SK-N-SH treated with all-trans-retinoic acid at 6 μM for 48 hours (cell line): ENCODE results near the gene IFIT2.
"Not testable (repeated sequence)": the region's sequence is repeated elsewhere in the genome, so short reads cannot be mapped to it uniquely, and the experiment has no call there.

ENCODE experiments used
- ATAC-seq: fragments of 200-7000 bp; cut with Tn5 transposase; 3 replicates; pipeline ENCODE4 v1.9.1; 2020; ENCODE audit warnings: mild to moderate bottlenecking, moderate library complexity
- ESRRG ChIP-seq: fragments of 250-450 bp; sonication (Bioruptor Pico); IDR thresholded peaks from 2 replicates; pipeline ENCODE4 v1.6.1; 2021; ENCODE audit warnings: mild to moderate bottlenecking
- GLIS3 ChIP-seq: fragments of 250-450 bp; sonication (Bioruptor Pico); IDR thresholded peaks from 2 replicates; pipeline ENCODE4 v1.5.0; 2020; ENCODE audit warnings: mild to moderate bottlenecking, moderate library complexity
- ISL1 ChIP-seq: fragments of 250-450 bp; sonication (Bioruptor Pico); IDR thresholded peaks from 2 replicates; pipeline ENCODE4 v2.1.2; 2022; ENCODE audit warnings: mild to moderate bottlenecking, moderate library complexity
- PPARA ChIP-seq: fragments of 250-450 bp; sonication (Bioruptor Pico); IDR thresholded peaks from 2 replicates; pipeline ENCODE4 v1.5.0; 2020; ENCODE audit warnings: mild to moderate bottlenecking, borderline replicate concordance
- RARB ChIP-seq: fragments of 250-450 bp; sonication (Bioruptor Pico); IDR thresholded peaks from 2 replicates; pipeline ENCODE4 v1.8.0; 2021; ENCODE audit warnings: mild to moderate bottlenecking, moderate library complexity
- TCF4 ChIP-seq: fragments of 250-450 bp; sonication (Bioruptor Pico); IDR thresholded peaks from 2 replicates; pipeline ENCODE4 v1.8.0; 2021; ENCODE audit warnings: mild to moderate bottlenecking, moderate library complexity, borderline replicate concordance
- TOX ChIP-seq: fragments of 250-450 bp; sonication (Bioruptor Pico); IDR thresholded peaks from 2 replicates; pipeline ENCODE4 v1.8.0; 2021; ENCODE audit warnings: mild to moderate bottlenecking, moderate library complexity, borderline replicate concordance
- ZC3H10 ChIP-seq: fragments of 250-450 bp; sonication (Bioruptor Pico); IDR thresholded peaks from 2 replicates; pipeline ENCODE4 v1.5.1; 2021; ENCODE audit warnings: mild to moderate bottlenecking, moderate library complexity
- ZNF565 ChIP-seq: fragments of 450-650 bp; formaldehyde crosslinking; conservative IDR thresholded peaks from 2 replicates; pipeline ENCODE4 v1.5.0; 2020; ENCODE audit warnings: low read depth, mild to moderate bottlenecking, moderate library complexity
- ZNF70 ChIP-seq: fragments of 450-650 bp; formaldehyde crosslinking; IDR thresholded peaks from 2 replicates; pipeline ENCODE4 v1.5.0; 2020; ENCODE audit warnings: mild to moderate bottlenecking, moderate library complexity
- ZNF8 ChIP-seq: fragments of 450-650 bp; formaldehyde crosslinking; IDR thresholded peaks from 2 replicates; pipeline ENCODE4 v1.5.0; 2020; ENCODE audit warnings: mild to moderate bottlenecking, moderate library complexity
- TF ChIP-seq, protein P1 (sequence below): fragments of 250-450 bp; sonication (Bioruptor Pico); IDR thresholded peaks from 2 replicates; pipeline ENCODE4 v1.8.0; 2020; ENCODE audit warnings: mild to moderate bottlenecking, moderate library complexity, borderline replicate concordance
- TF ChIP-seq, protein P2 (sequence below): fragments of 250-450 bp; sonication (Bioruptor Pico); IDR thresholded peaks from 2 replicates; pipeline ENCODE4 v1.5.1; 2020; ENCODE audit warnings: low read depth, mild to moderate bottlenecking, moderate library complexity
- TF ChIP-seq, protein P3 (sequence below): fragments of 250-450 bp; sonication (Bioruptor Pico); IDR thresholded peaks from 2 replicates; pipeline ENCODE4 v1.8.0; 2021; ENCODE audit warnings: low read depth, mild to moderate bottlenecking, moderate library complexity, borderline replicate concordance
- TF ChIP-seq, protein P4 (sequence below): fragments of 250-450 bp; sonication (Bioruptor Pico); IDR thresholded peaks from 2 replicates; pipeline ENCODE4 v1.5.1; 2021; ENCODE audit warnings: mild to moderate bottlenecking, moderate library complexity
- TF ChIP-seq, protein P5 (sequence below): fragments of 250-450 bp; sonication (Bioruptor Pico); IDR thresholded peaks from 2 replicates; pipeline ENCODE4 v1.5.0; 2020; ENCODE audit warnings: mild to moderate bottlenecking, moderate library complexity

The IFIT2 gene

DNA sequence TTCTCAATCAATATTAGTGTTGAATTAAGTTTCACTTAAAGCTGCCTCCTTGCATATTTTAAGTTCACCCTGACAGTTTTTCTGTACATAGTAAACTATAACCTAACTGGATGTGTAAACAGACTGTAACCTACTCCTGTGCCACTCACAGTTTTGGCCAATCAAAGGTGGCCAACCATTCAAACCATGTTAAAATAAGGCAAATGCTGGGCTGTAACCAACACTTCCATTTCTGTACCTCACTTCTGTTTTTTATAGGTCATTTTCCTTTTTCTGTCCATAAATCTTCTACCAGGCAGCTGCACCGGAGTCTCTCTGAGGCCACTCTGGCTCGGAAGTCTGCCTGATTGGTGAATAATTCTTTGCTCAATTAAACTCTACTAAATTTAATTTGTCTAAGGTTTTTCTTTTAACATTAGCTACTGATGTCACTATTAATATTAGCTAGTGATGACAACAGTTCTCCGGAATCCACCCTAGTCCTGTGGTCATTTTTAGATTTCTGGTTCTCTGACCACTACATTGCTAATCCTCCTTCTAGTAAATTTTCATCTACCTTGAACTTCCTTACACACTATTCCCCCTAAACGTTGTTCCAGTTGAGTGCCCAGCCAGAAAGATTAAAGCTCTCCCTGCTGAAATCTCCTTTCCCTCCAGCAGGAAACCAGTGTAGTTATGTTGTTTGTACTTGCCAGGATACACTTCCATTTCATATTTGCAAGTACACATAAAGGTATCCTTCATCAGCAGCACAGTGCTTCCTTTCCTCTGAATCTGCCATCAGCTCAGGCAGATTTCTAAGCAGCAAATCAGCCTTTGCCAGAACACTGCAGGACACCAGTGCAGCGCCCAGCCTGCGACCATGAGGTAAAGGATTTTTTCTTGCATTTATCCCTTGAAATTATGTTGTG, 18.6 kb upstream of the IFIT2 start (continued):
- TF ChIP-seq, protein P1, sequence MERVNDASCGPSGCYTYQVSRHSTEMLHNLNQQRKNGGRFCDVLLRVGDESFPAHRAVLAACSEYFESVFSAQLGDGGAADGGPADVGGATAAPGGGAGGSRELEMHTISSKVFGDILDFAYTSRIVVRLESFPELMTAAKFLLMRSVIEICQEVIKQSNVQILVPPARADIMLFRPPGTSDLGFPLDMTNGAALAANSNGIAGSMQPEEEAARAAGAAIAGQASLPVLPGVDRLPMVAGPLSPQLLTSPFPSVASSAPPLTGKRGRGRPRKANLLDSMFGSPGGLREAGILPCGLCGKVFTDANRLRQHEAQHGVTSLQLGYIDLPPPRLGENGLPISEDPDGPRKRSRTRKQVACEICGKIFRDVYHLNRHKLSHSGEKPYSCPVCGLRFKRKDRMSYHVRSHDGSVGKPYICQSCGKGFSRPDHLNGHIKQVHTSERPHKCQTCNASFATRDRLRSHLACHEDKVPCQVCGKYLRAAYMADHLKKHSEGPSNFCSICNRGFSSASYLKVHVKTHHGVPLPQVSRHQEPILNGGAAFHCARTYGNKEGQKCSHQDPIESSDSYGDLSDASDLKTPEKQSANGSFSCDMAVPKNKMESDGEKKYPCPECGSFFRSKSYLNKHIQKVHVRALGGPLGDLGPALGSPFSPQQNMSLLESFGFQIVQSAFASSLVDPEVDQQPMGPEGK (CRISPR knock-in tag): no peak
- TF ChIP-seq TCF4 (CRISPR knock-in tag) (no peak), ZNF8 (CRISPR knock-in tag) (no peak)

DNA sequence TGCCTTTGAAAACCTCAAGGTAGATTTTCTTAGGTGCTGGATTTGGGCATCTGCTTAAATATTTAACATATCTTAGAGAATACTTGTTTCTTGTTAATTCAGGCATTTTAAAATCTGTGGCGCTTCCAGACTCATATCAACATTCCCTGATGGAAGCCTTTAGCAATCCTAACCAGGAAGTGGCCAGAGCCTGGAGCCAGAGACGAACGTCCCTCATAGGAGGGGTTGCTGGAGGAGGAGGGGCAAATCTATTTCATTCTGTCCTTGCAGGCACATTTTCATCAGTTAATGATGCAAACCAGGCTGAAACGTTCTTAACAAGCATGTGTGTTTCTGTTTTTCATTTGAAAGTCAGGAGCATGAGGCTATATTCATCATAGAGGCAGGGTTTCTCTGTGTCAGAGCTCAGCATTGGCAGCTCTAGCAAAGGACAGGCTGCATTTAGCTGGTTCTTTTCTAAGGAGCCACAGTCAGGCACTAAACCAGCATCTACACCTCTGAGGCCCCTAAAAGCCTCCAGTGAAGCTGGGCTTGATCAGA, 17.8 kb upstream of the IFIT2 start:
- peak; percentile 81 for ATAC-seq
- TF ChIP-seq, protein P2, sequence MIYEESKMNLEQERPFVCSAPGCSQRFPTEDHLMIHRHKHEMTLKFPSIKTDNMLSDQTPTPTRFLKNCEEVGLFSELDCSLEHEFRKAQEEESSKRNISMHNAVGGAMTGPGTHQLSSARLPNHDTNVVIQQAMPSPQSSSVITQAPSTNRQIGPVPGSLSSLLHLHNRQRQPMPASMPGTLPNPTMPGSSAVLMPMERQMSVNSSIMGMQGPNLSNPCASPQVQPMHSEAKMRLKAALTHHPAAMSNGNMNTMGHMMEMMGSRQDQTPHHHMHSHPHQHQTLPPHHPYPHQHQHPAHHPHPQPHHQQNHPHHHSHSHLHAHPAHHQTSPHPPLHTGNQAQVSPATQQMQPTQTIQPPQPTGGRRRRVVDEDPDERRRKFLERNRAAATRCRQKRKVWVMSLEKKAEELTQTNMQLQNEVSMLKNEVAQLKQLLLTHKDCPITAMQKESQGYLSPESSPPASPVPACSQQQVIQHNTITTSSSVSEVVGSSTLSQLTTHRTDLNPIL: peak; percentile 12; the same call in 1 of the 2 replicates
- TF ChIP-seq ISL1 (CRISPR knock-in tag): peak; percentile 22; the same call in 1 of the 2 replicates
- TF ChIP-seq ZNF8 (CRISPR knock-in tag): 0 out of 2 replicates have a peak, but pooled peaks have one; percentile 4
- no peak for TF ChIP-seq RARB (CRISPR knock-in tag)
- TF ChIP-seq GLIS3 (CRISPR knock-in tag): no peak
- peak; percentile 76 for TF ChIP-seq TCF4 (CRISPR knock-in tag)

DNA sequence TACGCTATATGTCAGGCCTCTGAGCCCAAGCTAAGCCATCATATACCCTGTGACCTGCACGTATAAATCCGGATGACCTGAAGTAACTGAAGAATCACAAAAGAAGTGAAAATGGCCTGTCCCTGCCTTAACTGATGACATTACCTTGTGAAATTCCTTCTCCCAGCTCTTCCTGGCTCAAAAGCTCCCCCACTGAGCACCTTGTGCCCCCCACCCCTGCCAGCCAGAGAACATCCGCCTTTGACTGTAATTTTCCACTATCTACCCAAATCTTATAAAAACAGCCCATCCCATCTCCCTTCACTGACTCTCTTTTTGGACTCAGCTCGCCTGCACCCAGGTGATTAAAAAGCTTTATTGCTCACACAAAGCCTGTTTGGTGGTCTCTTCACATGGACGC, 17.1 kb upstream of the IFIT2 start:
- not testable (repeated sequence) for ATAC-seq

DNA sequence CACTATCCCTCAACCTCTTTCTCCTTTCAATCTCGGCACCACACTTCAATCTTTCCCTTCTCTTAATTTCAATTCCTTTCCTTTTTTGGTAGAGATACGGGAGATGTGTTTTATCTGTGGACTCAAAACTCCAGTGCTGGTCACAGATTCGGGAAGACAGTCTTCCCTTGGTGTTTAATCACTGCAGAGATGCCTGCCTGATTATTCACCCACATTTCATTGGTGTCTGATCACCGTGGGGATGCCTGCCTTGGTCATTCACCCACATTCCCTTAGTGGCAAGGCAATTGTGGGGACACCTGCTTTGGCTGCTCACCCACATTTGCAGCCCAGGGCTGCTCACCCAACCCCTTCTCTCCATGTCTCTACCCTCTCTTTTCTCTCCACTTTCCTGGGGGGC, 16.5 kb upstream of the IFIT2 start:
- not testable (repeated sequence) for ATAC-seq

DNA sequence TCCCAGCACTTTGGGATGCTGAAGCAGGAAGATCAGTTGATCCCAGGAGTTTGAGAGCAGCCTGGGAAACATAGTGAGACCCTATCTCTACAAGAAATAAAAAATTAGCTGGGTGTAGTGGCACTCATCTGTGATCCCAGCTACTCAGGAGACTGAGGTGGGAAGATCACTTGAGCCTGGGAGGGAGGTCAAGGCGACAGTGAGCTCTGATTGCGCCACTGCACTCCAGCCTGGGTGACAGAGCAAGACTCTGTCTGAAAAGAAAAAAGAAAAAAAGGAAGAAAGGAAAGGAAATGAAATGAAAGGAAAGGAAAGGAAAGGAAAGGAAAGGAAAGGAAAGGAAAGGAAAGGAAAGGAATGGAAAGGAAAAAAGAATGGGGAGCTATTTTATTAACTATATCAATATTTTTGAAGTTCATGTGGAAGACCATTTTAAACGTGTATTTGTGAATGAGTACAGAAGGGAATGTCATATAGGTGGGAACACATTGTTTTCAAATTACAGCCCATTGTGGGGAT, 7.1 kb upstream of the IFIT2 start:
- TF ChIP-seq, protein P3, sequence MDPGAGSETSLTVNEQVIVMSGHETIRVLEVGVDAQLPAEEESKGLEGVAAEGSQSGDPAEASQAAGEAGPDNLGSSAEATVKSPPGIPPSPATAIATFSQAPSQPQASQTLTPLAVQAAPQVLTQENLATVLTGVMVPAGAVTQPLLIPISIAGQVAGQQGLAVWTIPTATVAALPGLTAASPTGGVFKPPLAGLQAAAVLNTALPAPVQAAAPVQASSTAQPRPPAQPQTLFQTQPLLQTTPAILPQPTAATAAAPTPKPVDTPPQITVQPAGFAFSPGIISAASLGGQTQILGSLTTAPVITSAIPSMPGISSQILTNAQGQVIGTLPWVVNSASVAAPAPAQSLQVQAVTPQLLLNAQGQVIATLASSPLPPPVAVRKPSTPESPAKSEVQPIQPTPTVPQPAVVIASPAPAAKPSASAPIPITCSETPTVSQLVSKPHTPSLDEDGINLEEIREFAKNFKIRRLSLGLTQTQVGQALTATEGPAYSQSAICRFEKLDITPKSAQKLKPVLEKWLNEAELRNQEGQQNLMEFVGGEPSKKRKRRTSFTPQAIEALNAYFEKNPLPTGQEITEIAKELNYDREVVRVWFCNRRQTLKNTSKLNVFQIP (CRISPR knock-in tag): no peak
- TF ChIP-seq, protein P4, sequence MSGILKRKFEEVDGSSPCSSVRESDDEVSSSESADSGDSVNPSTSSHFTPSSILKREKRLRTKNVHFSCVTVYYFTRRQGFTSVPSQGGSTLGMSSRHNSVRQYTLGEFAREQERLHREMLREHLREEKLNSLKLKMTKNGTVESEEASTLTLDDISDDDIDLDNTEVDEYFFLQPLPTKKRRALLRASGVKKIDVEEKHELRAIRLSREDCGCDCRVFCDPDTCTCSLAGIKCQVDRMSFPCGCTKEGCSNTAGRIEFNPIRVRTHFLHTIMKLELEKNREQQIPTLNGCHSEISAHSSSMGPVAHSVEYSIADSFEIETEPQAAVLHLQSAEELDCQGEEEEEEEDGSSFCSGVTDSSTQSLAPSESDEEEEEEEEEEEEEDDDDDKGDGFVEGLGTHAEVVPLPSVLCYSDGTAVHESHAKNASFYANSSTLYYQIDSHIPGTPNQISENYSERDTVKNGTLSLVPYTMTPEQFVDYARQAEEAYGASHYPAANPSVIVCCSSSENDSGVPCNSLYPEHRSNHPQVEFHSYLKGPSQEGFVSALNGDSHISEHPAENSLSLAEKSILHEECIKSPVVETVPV (CRISPR knock-in tag): no peak
- TF ChIP-seq ISL1 (CRISPR knock-in tag): no peak
- TF ChIP-seq ZNF8 (CRISPR knock-in tag): no peak

DNA sequence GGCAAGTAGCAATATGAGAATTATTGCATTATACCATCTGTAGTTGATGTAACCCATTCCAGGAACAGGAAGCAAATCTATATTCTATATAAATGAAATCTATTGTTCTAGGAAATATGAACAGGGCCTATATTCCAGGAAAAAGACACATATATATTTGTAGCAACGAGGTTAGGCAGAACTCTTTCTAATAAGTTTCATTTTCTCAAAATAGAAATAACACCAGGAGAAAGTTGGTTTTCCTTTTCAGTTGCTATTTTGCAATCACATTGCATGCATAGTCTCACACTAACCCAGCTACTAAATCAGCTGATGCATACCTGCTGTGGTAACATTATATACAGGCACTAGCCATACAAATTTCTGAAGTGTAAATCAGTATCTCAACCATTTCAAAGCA, 6.2 kb upstream of the IFIT2 start:
- ATAC-seq: no peak
- TF ChIP-seq ZNF565 (CRISPR knock-in tag): no peak
- TF ChIP-seq, protein P5, sequence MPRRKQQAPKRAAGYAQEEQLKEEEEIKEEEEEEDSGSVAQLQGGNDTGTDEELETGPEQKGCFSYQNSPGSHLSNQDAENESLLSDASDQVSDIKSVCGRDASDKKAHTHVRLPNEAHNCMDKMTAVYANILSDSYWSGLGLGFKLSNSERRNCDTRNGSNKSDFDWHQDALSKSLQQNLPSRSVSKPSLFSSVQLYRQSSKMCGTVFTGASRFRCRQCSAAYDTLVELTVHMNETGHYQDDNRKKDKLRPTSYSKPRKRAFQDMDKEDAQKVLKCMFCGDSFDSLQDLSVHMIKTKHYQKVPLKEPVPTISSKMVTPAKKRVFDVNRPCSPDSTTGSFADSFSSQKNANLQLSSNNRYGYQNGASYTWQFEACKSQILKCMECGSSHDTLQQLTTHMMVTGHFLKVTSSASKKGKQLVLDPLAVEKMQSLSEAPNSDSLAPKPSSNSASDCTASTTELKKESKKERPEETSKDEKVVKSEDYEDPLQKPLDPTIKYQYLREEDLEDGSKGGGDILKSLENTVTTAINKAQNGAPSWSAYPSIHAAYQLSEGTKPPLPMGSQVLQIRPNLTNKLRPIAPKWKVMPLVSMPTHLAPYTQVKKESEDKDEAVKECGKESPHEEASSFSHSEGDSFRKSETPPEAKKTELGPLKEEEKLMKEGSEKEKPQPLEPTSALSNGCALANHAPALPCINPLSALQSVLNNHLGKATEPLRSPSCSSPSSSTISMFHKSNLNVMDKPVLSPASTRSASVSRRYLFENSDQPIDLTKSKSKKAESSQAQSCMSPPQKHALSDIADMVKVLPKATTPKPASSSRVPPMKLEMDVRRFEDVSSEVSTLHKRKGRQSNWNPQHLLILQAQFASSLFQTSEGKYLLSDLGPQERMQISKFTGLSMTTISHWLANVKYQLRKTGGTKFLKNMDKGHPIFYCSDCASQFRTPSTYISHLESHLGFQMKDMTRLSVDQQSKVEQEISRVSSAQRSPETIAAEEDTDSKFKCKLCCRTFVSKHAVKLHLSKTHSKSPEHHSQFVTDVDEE (CRISPR knock-in tag): no peak
- no peak for TF ChIP-seq TOX (CRISPR knock-in tag)
- no peak for TF ChIP-seq RARB (CRISPR knock-in tag)
- TF ChIP-seq ZC3H10 (CRISPR knock-in tag): no peak
- TF ChIP-seq ESRRG: no peak
- TF ChIP-seq ZNF70 (CRISPR knock-in tag): no peak
- TF ChIP-seq, protein P2: no peak
- TF ChIP-seq, protein P4 (CRISPR knock-in tag): no peak
- no peak for TF ChIP-seq PPARA (CRISPR knock-in tag)

More for the DNA sequence above, 7.1 kb upstream of the IFIT2 start:
- ATAC-seq: no peak
